Loucy (cell line): Measurements from ENCODE around the gene SELL.
A peak's percentile ranks its signal among the peaks of the same experiment; 100 is the strongest.

Experiments
- H2AFZ ChIP-seq: fragments of 200-600 bp; sonication (generic); 2 replicates; pipeline ENCODE4 v1.6.0; 2016; ENCODE audit warnings: antibody characterized with exemption, mild to moderate bottlenecking, low read length, moderate library complexity
- H3F3A ChIP-seq: fragments of 200-600 bp; 2 replicates; pipeline ENCODE4 v1.6.0; 2016; ENCODE audit warnings: antibody characterized with exemption, low read depth, mild to moderate bottlenecking
- H3K27me3 ChIP-seq: fragments of 200-600 bp; sonication (generic); 2 replicates; pipeline ENCODE4 v1.6.1; 2014; ENCODE audit warnings: low read length, mild to moderate bottlenecking; ENCODE audit not compliant: insufficient read depth, poor library complexity, severe bottlenecking
- H3K36me3 ChIP-seq: fragments of 200-600 bp; sonication (generic); 2 replicates; pipeline ENCODE4 v1.6.1; 2016; ENCODE audit warnings: low read length; ENCODE audit not compliant: insufficient read depth
- H3K4me1 ChIP-seq: fragments of 200-600 bp; sonication (generic); 2 replicates; pipeline ENCODE4 v1.5.1; 2014; ENCODE audit warnings: low read length, mild to moderate bottlenecking; ENCODE audit not compliant: insufficient read depth, poor library complexity, severe bottlenecking
- H3K4me2 ChIP-seq: fragments of 200-600 bp; sonication (generic); 2 replicates; pipeline ENCODE4 v1.6.0; 2014; ENCODE audit warnings: antibody characterized with exemption, low read length, low read depth, mild to moderate bottlenecking; ENCODE audit not compliant: poor library complexity, severe bottlenecking
- H3K4me3 ChIP-seq: fragments of 200-600 bp; sonication (generic); 2 replicates; pipeline ENCODE4 v1.5.1; 2014; ENCODE audit warnings: low read length, mild to moderate bottlenecking, mixed read lengths; ENCODE audit not compliant: poor library complexity, severe bottlenecking
- H3K79me2 ChIP-seq: fragments of 200-600 bp; sonication (generic); 2 replicates; pipeline ENCODE4 v1.6.1; 2014; ENCODE audit warnings: low read length; ENCODE audit not compliant: insufficient read depth
- H3K9ac ChIP-seq: fragments of 200-600 bp; sonication (generic); 2 replicates; pipeline ENCODE4 v1.6.0; 2014; ENCODE audit warnings: mild to moderate bottlenecking, low read depth, low read length, moderate library complexity; ENCODE audit not compliant: poor library complexity, severe bottlenecking
- H3K9me2 ChIP-seq: fragments of 200-600 bp; sonication (generic); replicated peaks from 2 replicates; pipeline ENCODE4 v1.6.1; 2016; ENCODE audit warnings: low read depth, low read length, mixed read lengths
- H3K9me3 ChIP-seq: fragments of 200-600 bp; sonication (generic); 2 replicates; pipeline ENCODE4 v1.6.1; 2014; ENCODE audit warnings: mild to moderate bottlenecking, antibody characterized with exemption, low read length, low read depth; ENCODE audit not compliant: insufficient read depth
- H4K20me1 ChIP-seq: fragments of 200-600 bp; sonication (generic); 2 replicates; pipeline ENCODE4 v1.6.0; 2014; ENCODE audit warnings: antibody characterized with exemption, low read length, mild to moderate bottlenecking; ENCODE audit not compliant: insufficient read depth, poor library complexity, severe bottlenecking
- EZH2phosphoT487 ChIP-seq: fragments of 200-600 bp; IDR thresholded peaks from 2 replicates; pipeline ENCODE4 v1.6.1; 2018; ENCODE audit warnings: antibody characterized with exemption, mild to moderate bottlenecking, moderate library complexity, borderline replicate concordance
- TF ChIP-seq, protein P1 (sequence below): fragments of 200-600 bp; sonication (generic); conservative IDR thresholded peaks from 2 replicates; pipeline ENCODE4 v1.5.1; 2014; ENCODE audit warnings: mild to moderate bottlenecking, antibody characterized with exemption, low read length

SELL gene

GRCh38 chr1:169697755-169698154 lies 13.7 kb downstream of the SELL start:
- H3K4me2 ChIP-seq: peak overlapping the region; percentile 91
- H2AFZ ChIP-seq: no peak overlapping the region
- H4K20me1 ChIP-seq: no peaks in the 10 kb centered on the region
- H3F3A ChIP-seq: peaks cover 71% of the 10 kb centered on the region
- no peaks in the 10 kb centered on the region for H3K9me3 ChIP-seq
- H3K4me1 ChIP-seq: peaks cover 95% of the 10 kb centered on the region
- peaks cover 21% of the 10 kb centered on the region for H3K79me2 ChIP-seq
- H3K4me3 ChIP-seq: peak overlapping the region; percentile 31
- no peaks in the 10 kb centered on the region for H3K27me3 ChIP-seq
- no peak for TF ChIP-seq EZH2phosphoT487
- H3K9me2 ChIP-seq: no peaks in the 10 kb centered on the region
- peaks cover 14% of the 10 kb centered on the region; the same call in 1 of the 2 replicates for H3K36me3 ChIP-seq
- H3K9ac ChIP-seq: peak overlapping the region; percentile 75

DNA sequence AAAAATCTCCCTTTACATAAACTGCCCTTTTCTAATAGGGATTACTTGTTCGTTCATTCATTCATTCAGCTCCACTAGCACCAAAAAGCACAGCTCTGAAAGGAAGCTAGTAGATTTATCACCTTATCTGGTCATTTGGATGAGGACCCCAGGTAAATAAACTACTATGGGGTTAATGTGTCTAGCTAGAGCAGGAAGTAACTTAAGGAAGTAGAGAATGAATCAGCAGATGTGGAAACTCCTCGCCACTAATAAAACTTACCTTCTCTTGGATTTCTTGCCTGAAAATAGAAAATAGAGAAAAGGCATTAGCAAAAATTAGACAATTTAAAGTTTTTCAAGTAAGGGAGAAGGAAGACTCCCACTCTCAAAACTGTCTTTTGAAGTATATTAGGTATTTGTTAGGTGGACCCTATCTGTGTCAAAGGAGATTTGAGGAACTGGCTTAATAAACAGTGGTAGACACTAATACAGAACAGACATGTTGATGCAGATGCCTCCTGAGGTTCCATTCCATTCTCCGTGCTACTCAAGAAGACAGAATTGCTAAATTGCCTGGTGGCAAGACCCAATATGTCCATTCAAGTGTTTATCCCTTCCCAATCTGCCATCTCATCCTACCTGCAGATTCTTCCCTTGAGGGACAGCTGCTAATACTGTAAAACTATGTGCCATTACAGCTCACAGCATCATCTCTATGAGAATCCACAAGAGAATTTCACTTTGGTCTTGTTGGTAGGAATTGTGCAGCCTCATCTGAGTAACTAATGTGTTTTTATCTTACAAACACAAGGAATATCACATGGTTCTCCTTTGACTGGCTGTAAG lies 14.9 kb downstream of the SELL start:
- peaks cover 64% of the 10 kb centered on the region for H3F3A ChIP-seq
- peak overlapping the region; percentile 75 for H3K9ac ChIP-seq
- no peak overlapping the region for H2AFZ ChIP-seq
- no peaks in the 10 kb centered on the region for H4K20me1 ChIP-seq
- peaks cover 14% of the 10 kb centered on the region; the same call in 1 of the 2 replicates for H3K36me3 ChIP-seq
- peaks cover 93% of the 10 kb centered on the region for H3K4me1 ChIP-seq
- H3K27me3 ChIP-seq: no peaks in the 10 kb centered on the region
- TF ChIP-seq EZH2phosphoT487: no peak
- TF ChIP-seq, protein P1, sequence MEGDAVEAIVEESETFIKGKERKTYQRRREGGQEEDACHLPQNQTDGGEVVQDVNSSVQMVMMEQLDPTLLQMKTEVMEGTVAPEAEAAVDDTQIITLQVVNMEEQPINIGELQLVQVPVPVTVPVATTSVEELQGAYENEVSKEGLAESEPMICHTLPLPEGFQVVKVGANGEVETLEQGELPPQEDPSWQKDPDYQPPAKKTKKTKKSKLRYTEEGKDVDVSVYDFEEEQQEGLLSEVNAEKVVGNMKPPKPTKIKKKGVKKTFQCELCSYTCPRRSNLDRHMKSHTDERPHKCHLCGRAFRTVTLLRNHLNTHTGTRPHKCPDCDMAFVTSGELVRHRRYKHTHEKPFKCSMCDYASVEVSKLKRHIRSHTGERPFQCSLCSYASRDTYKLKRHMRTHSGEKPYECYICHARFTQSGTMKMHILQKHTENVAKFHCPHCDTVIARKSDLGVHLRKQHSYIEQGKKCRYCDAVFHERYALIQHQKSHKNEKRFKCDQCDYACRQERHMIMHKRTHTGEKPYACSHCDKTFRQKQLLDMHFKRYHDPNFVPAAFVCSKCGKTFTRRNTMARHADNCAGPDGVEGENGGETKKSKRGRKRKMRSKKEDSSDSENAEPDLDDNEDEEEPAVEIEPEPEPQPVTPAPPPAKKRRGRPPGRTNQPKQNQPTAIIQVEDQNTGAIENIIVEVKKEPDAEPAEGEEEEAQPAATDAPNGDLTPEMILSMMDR: no peak
- no peaks in the 10 kb centered on the region for H3K9me2 ChIP-seq
- peak overlapping the region; percentile 91 for H3K4me2 ChIP-seq
- no peaks in the 10 kb centered on the region for H3K9me3 ChIP-seq
- H3K4me3 ChIP-seq: peak overlapping the region; percentile 34
- peaks cover 15% of the 10 kb centered on the region for H3K79me2 ChIP-seq

DNA sequence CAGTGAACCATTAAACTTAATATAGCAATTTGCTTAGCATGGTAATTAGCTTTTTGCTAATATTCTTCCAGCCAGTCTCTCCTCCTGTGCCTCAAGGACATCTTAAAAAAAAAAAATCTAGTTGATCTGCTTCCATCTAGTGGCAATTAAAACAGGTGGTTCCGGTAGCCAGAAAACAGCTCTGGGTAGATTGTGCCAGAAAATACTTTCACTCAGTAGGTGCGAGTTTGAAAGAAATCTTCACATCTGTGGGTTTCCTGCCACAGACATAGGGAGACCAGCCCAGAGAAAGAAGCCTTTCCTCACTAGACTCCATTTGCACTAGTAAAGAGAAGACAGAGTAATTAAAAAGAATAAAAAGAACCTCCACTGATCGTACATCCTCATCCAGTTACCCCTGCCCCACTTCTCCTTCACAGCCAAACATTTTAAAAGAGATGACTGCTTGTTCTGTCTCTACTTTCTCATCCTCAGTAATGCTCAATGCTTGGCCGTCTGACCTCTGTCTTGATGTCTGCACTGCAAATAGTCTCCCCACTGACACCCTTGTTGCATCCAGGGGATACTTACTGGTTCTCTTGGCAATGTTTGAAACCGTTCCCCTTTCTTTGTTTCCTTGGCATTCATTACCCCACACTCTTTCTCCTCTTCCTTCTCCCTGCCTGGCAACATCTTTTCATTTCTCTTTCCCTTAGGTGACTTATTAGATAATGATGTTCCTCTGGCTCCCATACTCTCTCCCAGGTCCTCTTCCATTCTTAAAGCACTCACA lies 16.9 kb downstream of the SELL start:
- H3F3A ChIP-seq: peaks cover 51% of the 10 kb centered on the region
- TF ChIP-seq EZH2phosphoT487: no peak
- TF ChIP-seq, protein P1: peak; percentile 54
- no peaks in the 10 kb centered on the region for H4K20me1 ChIP-seq
- H3K9me2 ChIP-seq: no peaks in the 10 kb centered on the region
- peak overlapping the region; percentile 91 for H3K4me2 ChIP-seq
- peaks cover 20% of the 10 kb centered on the region; the same call in 1 of the 2 replicates for H3K36me3 ChIP-seq
- peaks cover 10% of the 10 kb centered on the region for H3K79me2 ChIP-seq
- peak overlapping the region; percentile 75 for H3K9ac ChIP-seq
- no peaks in the 10 kb centered on the region for H3K27me3 ChIP-seq
- H3K4me3 ChIP-seq: peak overlapping the region; percentile 49
- H3K9me3 ChIP-seq: no peaks in the 10 kb centered on the region
- peaks cover 94% of the 10 kb centered on the region for H3K4me1 ChIP-seq
- H2AFZ ChIP-seq: no peak overlapping the region
